Peyer's patch (tissue), 4 donors: ENCODE results near the gene TMTC4. TPM values are rescaled to one million over a fixed set of nuclear protein-coding genes. Genes with fewer than 3 reads are reported as not detected.
A peak's percentile ranks its signal among the peaks of the same experiment; 100 is the strongest.
"Not testable (repeated sequence)": the region's sequence is repeated elsewhere in the genome, so short reads cannot be mapped to it uniquely, and the experiment has no call there.

Experiments
- DNase-seq, 3 donors: peaks; one replicate each; pipeline ENCODE4 v3.0.0-alpha.2; 2017 to 2019
- H3K27ac ChIP-seq, 4 donors: fragments of 200-600 bp; sonication (generic); one replicate each; pipeline ENCODE4 v1.5.1; 2016 to 2019
- H3K27me3 ChIP-seq, 2 donors: fragments of 200-600 bp; sonication (generic); one replicate each; pipeline ENCODE4 v1.5.1; 2019
- H3K36me3 ChIP-seq, 3 donors: fragments of 200-600 bp; sonication (generic); one replicate each; pipeline ENCODE4 v1.5.1; 2016 to 2019
- H3K4me1 ChIP-seq, 4 donors: fragments of 200-600 bp; sonication (generic); one replicate each; pipeline ENCODE4 v1.5.1; 2016 to 2019
- H3K4me3 ChIP-seq, 4 donors: fragments of 200-600 bp; sonication (generic); 1 replicate in 3 of 4; 2 replicates in 1 of 4; pipeline ENCODE4 v1.5.1; 2016 to 2019; ENCODE audit warnings: mild to moderate bottlenecking in 1 of 4
- H3K9me3 ChIP-seq, 4 donors: fragments of 200-600 bp; sonication (generic); one replicate each; pipeline ENCODE4 v1.5.1; 2016 to 2019; ENCODE audit warnings: mild to moderate bottlenecking in 1 of 4
- CTCF ChIP-seq, 6 experiments: fragments of 450-650 bp in 4 of 6; fragments of 200-600 bp in 2 of 6; sonication (generic) in 1 of 6; IDR thresholded peaks; one replicate each; pipeline ENCODE4 v1.5.1; 2017 to 2019; ENCODE audit warnings: antibody characterized with exemption in 6 of 6, mild to moderate bottlenecking in 3 of 6, moderate library complexity in 1 of 6
- POLR2A ChIP-seq, 2 donors: fragments of 450-650 bp; IDR thresholded peaks; one replicate each; pipeline ENCODE4 v1.5.1; 2017; ENCODE audit warnings: antibody characterized with exemption in 2 of 2, mild to moderate bottlenecking in 2 of 2, moderate library complexity in 2 of 2
- total RNA-seq, 4 donors: library from RNA; depleted of rRNA; stranded (reverse); fragments of >200 nt; gene quantifications; one replicate each; pipeline ENCODE4 v1.1.0, GENCODE V29; 2016

Gene TMTC4
- total RNA-seq, 4 donors from 2014 or later = 29.7 to 36.6 (median 33.7) TPM

GRCh38 chr13:100581030-100581429 lies 93.6 kb downstream of the TMTC4 start:
- H3K27ac ChIP-seq = no peak overlapping the region
- DNase-seq = no peak
- no peaks in the 10 kb centered on the region for H3K36me3 ChIP-seq
- no peaks in the 10 kb centered on the region for H3K27me3 ChIP-seq
- H3K4me3 ChIP-seq = no peak overlapping the region
- H3K9me3 ChIP-seq = no peaks in the 10 kb centered on the region
- H3K4me1 ChIP-seq = no peaks in the 10 kb centered on the region
- TF ChIP-seq POLR2A (IDR thresholded peaks at IDR 0.05) (no peak), CTCF (IDR thresholded peaks at IDR 0.05) (no peak)

DNA sequence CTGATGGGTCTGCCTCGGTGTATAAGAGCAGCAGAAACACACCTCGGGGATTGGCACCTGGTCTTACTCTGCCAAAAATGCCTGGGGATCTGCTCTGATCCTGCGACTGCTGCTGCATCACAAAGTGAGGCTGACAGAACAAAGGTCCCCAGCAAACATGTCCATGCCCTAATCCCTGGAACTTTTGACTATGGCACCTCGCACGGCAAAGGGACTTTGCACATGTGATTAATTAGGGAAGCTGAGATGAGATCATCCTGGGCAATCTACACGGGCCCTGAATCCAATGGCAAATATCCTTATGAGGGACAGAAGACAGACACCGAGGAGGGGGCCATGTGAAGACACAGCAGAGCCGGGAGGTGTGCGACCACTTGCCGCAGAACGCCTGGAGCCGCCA lies 94.5 kb downstream of the TMTC4 start:
- Histone ChIP-seq H3K27ac (no peak overlapping the region), H3K9me3 (no peaks in the 10 kb centered on the region), H3K27me3 (no peaks in the 10 kb centered on the region), H3K36me3 (no peaks in the 10 kb centered on the region), H3K4me1 (no peaks in the 10 kb centered on the region), H3K4me3 (no peak overlapping the region)
- no peak for TF ChIP-seq POLR2A (IDR thresholded peaks at IDR 0.05)
- no peak for TF ChIP-seq CTCF (IDR thresholded peaks at IDR 0.05)
- DNase-seq = peak in 1 of 3 donors; percentile 50

- H3K27ac ChIP-seq, H3K27me3 ChIP-seq: not testable (repeated sequence)
These were observed 97.4 kb downstream of the TMTC4 start for GRCh38 chr13:100577239-100577638.

GRCh38 chr13:100573121-100573520 lies 101.5 kb downstream of the TMTC4 start:
- no peaks in the 10 kb centered on the region for H3K9me3 ChIP-seq
- H3K27me3 ChIP-seq = no peaks in the 10 kb centered on the region
- H3K4me3 ChIP-seq = no peak overlapping the region
- TF ChIP-seq CTCF (IDR thresholded peaks at IDR 0.05) (peak; percentile 51 to 81 (median 77)), POLR2A (IDR thresholded peaks at IDR 0.05) (no peak)
- H3K36me3 ChIP-seq = no peaks in the 10 kb centered on the region
- H3K4me1 ChIP-seq = no peaks in the 10 kb centered on the region
- DNase-seq = peak; percentile 72 to 93 (median 79)
- no peak overlapping the region for H3K27ac ChIP-seq

More at GRCh38 chr13:100577239-100577638, 97.4 kb downstream of the TMTC4 start:
- not testable (repeated sequence) for H3K4me3 ChIP-seq, H3K9me3 ChIP-seq, H3K4me1 ChIP-seq, DNase-seq, H3K36me3 ChIP-seq

- peak overlapping the region in 1 of 4 donors; percentile 12 for H3K27ac ChIP-seq
- no peaks in the 10 kb centered on the region for H3K9me3 ChIP-seq
- no peak for DNase-seq
- no peak overlapping the region for H3K4me3 ChIP-seq
- H3K4me1 ChIP-seq = no peaks in the 10 kb centered on the region
- no peak for TF ChIP-seq CTCF (IDR thresholded peaks at IDR 0.05)
- no peak for TF ChIP-seq POLR2A (IDR thresholded peaks at IDR 0.05)
- no peaks in the 10 kb centered on the region for H3K36me3 ChIP-seq
- H3K27me3 ChIP-seq = no peaks in the 10 kb centered on the region
These were observed 108.1 kb downstream of the TMTC4 start for GRCh38 chr13:100566543-100566942.

DNA sequence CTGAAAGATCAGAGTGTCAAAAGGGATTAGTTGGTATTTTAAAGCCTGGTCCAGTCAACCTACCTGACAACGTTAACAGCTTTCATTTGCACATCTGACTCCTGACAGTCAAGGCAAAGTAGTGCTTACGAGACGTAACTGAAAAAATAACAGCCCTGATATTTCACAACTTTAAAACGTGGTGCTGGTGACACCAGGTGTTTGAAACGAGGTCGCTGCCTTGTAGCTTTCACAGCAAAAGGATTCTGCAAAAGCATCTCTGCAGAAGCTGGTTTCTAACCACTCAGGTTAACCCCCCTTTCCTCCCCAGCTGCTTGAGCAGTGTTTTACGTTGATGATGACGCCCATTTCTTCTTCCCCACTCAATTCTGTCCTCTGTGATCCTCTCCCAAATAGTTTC lies 109.3 kb downstream of the TMTC4 start:
- no peaks in the 10 kb centered on the region for H3K4me1 ChIP-seq
- H3K27ac ChIP-seq = no peak overlapping the region
- no peak overlapping the region for H3K4me3 ChIP-seq
- H3K27me3 ChIP-seq = no peaks in the 10 kb centered on the region
- no peak for TF ChIP-seq POLR2A (IDR thresholded peaks at IDR 0.05)
- TF ChIP-seq CTCF (IDR thresholded peaks at IDR 0.05) = no peak
- no peaks in the 10 kb centered on the region for H3K36me3 ChIP-seq
- H3K9me3 ChIP-seq = no peaks in the 10 kb centered on the region
- no peak for DNase-seq
